ENCODE data around the gene NDFIP2. TPM values are rescaled to one million over a fixed set of nuclear protein-coding genes. Genes with fewer than 3 reads are reported as not detected.

The NDFIP2 gene
- polyA plus RNA-seq, 1 donor (not counting 4 experiments of a cell fraction or from before 2014, with no cell fraction given) = 244 TPM

- dilution Hi-C loops (cut with MboI; ENCODE audit: extremely low pct_ligation_motif_present, low sequenced_read_pairs) = no loop called here
- TF ChIP-seq CTCF (optimal IDR thresholded peaks at IDR 0.05 in 1 of 3, IDR thresholded peaks at IDR 0.05 in 1 of 3, conservative IDR thresholded peaks at IDR 0.05 in 1 of 3; ENCODE audit: extremely low read depth in 1 of 3, insufficient read depth in 2 of 3, low read length in 3 of 3) = peak in 1 of 3 experiments; percentile 36
- no peak for TF ChIP-seq EZH2 (IDR thresholded peaks at IDR 0.05; ENCODE audit: low read length)
Observed at GRCh38 chr13:79548902-79549301, 67.9 kb downstream of the NDFIP2 start.

GRCh38 chr13:79549355-79550106, 68.6 kb downstream of the NDFIP2 start:
- Histone ChIP-seq H3K36me3 (ENCODE audit: control insufficient read depth in 2 of 2, extremely low read depth in 1 of 2, insufficient read depth in 2 of 2, low read length in 2 of 2) (peaks cover 1 to 2% of the 10 kb centered on the region in 2 experiments), H3K4me1 (ENCODE audit: control insufficient read depth, extremely low read depth, insufficient read depth, low read length) (peaks cover 2% of the 10 kb centered on the region), H3K9me3 (ENCODE audit: control insufficient read depth, low read depth, low read length) (no peaks in the 10 kb centered on the region), H3K4me2 (ENCODE audit: control insufficient read depth, extremely low read depth, insufficient read depth, low read depth, low read length) (no peak overlapping the region), H3K4me3 (ENCODE audit: control insufficient read depth in 2 of 3, extremely low read depth in 1 of 3, insufficient read depth in 2 of 3, low read depth in 1 of 3, low read length in 3 of 3) (no peak overlapping the region), H3K9me1 (ENCODE audit: control insufficient read depth, extremely low read depth, insufficient read depth, low read length) (no peaks in the 10 kb centered on the region), H3K27me3 (ENCODE audit: control insufficient read depth, extremely low read depth, insufficient read depth, low read length) (no peaks in the 10 kb centered on the region), H3K9ac (ENCODE audit: control insufficient read depth, extremely low read depth, insufficient read depth, low read length) (no peak overlapping the region), H2AFZ (ENCODE audit: control insufficient read depth, low read length) (no peak overlapping the region), H4K20me1 (ENCODE audit: control insufficient read depth, extremely low read depth, insufficient read depth, low read length) (no peaks in the 10 kb centered on the region), H3K27ac (ENCODE audit: control insufficient read depth, insufficient read depth, low read length) (no peak overlapping the region), H3K79me2 (ENCODE audit: control insufficient read depth, insufficient read depth, low read length) (peaks cover 6% of the 10 kb centered on the region)
- dilution Hi-C loops (cut with MboI; ENCODE audit: extremely low pct_ligation_motif_present, low sequenced_read_pairs) = no loop called here
- no peak for FAIRE-seq
- no peak for DNase-seq (ENCODE audit: low read depth, low spot score)
- no peak for TF ChIP-seq CTCF (optimal IDR thresholded peaks at IDR 0.05 in 1 of 3, IDR thresholded peaks at IDR 0.05 in 1 of 3, conservative IDR thresholded peaks at IDR 0.05 in 1 of 3; ENCODE audit: extremely low read depth in 1 of 3, insufficient read depth in 2 of 3, low read length in 3 of 3)
- no peak for TF ChIP-seq EZH2 (IDR thresholded peaks at IDR 0.05; ENCODE audit: low read length)

More at GRCh38 chr13:79548902-79549301, 67.9 kb downstream of the NDFIP2 start:
- FAIRE-seq (peak; percentile 44), DNase-seq (ENCODE audit: low read depth, low spot score) (no peak)
- peaks cover 2% of the 10 kb centered on the region for H3K4me1 ChIP-seq (ENCODE audit: control insufficient read depth, extremely low read depth, insufficient read depth, low read length)
- H3K27me3 ChIP-seq (ENCODE audit: control insufficient read depth, extremely low read depth, insufficient read depth, low read length) = no peaks in the 10 kb centered on the region
- no peak overlapping the region for H3K4me3 ChIP-seq (ENCODE audit: control insufficient read depth in 2 of 3, extremely low read depth in 1 of 3, insufficient read depth in 2 of 3, low read depth in 1 of 3, low read length in 3 of 3)
- peaks cover 9% of the 10 kb centered on the region for H3K79me2 ChIP-seq (ENCODE audit: control insufficient read depth, insufficient read depth, low read length)
- no peak overlapping the region for H3K9ac ChIP-seq (ENCODE audit: control insufficient read depth, extremely low read depth, insufficient read depth, low read length)
- no peak overlapping the region for H2AFZ ChIP-seq (ENCODE audit: control insufficient read depth, low read length)
- no peak overlapping the region for H3K27ac ChIP-seq (ENCODE audit: control insufficient read depth, insufficient read depth, low read length)
- H3K9me3 ChIP-seq (ENCODE audit: control insufficient read depth, low read depth, low read length) = no peaks in the 10 kb centered on the region
- H4K20me1 ChIP-seq (ENCODE audit: control insufficient read depth, extremely low read depth, insufficient read depth, low read length) = no peaks in the 10 kb centered on the region
- no peak overlapping the region for H3K4me2 ChIP-seq (ENCODE audit: control insufficient read depth, extremely low read depth, insufficient read depth, low read depth, low read length)
- H3K36me3 ChIP-seq (ENCODE audit: control insufficient read depth in 2 of 2, extremely low read depth in 1 of 2, insufficient read depth in 2 of 2, low read length in 2 of 2) = peaks cover 0 to 1% of the 10 kb centered on the region in 2 experiments
- H3K9me1 ChIP-seq (ENCODE audit: control insufficient read depth, extremely low read depth, insufficient read depth, low read length) = no peaks in the 10 kb centered on the region
